GM19468 (cell line): ENCODE results near the gene INTS11.

ENCODE experiments used
- ATAC-seq: cut with Tn5 transposase; IDR thresholded peaks from one replicate; pipeline ENCODE4 v1.9.1; 2021; ENCODE audit warnings: mild to moderate bottlenecking, moderate library complexity, moderate number of reproducible peaks; ENCODE audit not compliant: unreplicated experiment; ENCODE audit errors: extremely low read depth

INTS11 gene

GRCh38 chr1:1274299-1274930 lies 50.0 kb downstream of the INTS11 start:
- no peak for ATAC-seq

- ATAC-seq: no peak
Observed at GRCh38 chr1:1273512-1274298, 50.8 kb downstream of the INTS11 start, which contains the start of gene UBE2J2. Gene UBE2J2, minus strand, starts transcription at chr1:1273854. Its CDS starts 5,862 bp downstream, at chr1:1267992.

- ATAC-seq: no peak
Observed at GRCh38 chr1:1273209-1273511, 51.3 kb downstream of the INTS11 start.

GRCh38 chr1:1272341-1273208 lies 51.9 kb downstream of the INTS11 start:
- no peak for ATAC-seq

DNA sequence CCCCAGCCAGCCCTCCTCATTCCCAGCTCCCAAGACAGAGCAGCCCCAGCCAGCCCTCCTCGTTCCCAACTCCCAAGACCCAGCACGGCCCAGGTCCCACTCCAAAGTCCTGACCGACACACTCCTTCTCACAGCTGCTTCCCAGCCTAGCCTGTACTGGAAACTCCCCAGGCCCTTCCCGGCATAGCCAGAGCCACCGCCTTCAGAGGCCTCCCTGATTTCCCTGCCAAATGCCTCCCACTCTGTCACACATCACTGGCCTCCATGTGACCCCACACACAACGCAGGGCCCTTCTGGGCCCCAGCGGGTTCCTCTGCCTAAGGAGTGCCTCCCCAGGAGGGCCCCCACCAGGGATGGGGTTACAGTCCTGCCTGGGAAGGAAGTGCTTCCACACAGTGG lies 53.6 kb downstream of the INTS11 start:
- ATAC-seq: no peak

DNA sequence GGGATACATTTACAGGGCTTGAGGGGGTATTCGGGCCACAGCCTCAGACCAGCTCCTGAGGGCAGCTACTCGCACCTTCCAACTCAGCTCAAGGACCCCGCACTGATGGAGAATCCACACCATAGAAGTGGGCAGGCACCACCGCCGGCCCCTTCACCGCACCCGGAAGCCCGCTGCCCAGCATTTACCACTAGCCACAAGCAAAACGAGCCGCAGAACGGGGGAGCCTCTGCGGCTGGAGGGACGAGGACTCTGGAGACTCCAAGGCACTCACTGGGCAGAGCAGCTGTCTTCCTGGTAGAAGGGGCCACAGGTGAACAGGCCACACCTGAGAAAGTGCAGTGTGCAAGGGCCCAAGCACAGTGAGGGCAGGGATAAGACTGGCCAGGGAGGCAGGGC lies 56.2 kb downstream of the INTS11 start:
- no peak for ATAC-seq

DNA sequence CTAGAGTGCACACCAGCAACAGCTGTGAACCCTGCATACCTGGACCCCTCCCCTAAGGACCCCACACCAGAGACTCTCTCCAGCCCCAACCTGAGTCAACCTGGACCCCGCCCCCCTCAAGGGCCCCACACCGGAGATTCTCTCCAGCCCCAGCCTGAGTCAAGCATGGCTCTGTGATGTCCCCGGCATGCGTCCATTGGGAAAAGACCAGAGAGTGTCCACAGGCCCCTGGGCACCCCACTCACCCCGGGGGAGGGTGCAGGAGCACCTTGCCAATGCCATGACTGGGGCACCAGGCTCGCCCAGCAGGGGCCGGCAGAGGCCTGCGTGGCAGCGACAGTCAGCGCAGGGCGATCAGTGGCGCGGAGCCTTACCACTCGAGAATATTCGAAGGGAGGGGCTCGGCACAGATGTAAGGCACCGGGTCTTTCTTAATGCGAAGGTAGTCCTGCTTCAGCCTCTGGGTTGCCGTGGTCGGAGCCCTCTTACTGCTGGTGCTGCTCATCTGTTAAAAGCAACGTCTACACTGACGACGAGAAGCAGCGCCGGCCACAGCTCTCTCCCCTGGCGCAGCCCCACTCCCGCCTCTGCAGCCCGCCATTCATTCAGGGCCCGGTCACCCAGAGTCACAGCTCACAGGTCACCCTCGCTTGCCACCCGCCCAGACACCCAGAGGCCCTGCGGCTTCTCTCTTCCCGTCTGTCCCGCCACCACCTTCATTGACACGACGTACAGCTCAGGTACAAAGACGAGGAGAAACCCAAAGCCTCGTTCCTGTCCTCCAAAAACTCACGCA lies 56.8 kb downstream of the INTS11 start:
- no peak for ATAC-seq

DNA sequence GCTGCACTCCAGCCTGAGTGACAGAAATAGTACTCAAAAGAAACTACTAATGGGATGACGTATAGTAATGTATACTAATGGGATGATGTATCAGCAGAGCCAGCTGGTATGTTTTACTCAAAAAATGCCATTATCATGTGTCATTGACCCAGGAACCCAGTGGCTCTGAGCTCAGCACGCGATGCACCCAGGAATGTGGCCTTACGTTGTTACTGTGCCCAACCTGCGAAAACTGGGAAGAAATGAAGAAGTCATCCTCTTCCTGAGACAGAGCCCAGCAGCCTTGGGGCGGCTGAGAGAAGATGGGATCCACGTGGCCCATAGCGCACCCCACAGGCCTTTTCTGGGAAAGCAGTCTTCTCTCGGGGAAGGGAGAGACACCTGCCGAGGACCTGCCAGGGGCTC lies 59.6 kb downstream of the INTS11 start:
- ATAC-seq: no peak

DNA sequence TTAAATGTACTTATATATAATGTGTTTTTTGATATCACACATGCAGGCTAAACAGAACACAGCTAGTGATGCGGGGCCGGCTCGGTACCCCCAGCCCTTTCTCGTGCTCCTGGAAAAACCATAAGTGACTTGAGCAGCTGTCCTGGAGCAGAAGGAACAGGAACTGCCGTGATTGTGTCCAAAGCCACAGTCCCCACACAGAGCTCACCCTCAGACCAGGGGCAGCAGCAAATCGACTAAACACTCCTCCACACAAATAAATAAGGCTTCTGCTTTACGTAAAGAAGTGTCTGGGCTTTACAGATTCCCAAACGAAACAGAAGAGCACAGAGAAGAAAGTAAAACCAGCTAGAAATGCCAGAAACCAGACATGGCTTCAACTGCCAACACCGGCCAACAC lies 60.4 kb downstream of the INTS11 start:
- no peak for ATAC-seq

GRCh38 chr1:1262758-1263157 lies 61.7 kb downstream of the INTS11 start:
- ATAC-seq: no peak

- no peak for ATAC-seq
Observed at GRCh38 chr1:1262071-1262470, 62.4 kb downstream of the INTS11 start.
